Stomach (tissue), 9 donors: ENCODE data around the gene FRMPD4. TPM values are rescaled to one million over a fixed set of nuclear protein-coding genes. Genes with fewer than 3 reads are reported as not detected.

Experiments
- DNase-seq, 2 donors: peaks; one replicate each; pipeline versions ENCODE4 v3.0.0 to v3.0.0-alpha.2; 2013 to 2019
- H3K27ac ChIP-seq, 5 donors: fragments of 200-600 bp in 4 of 5; sonication (generic) in 4 of 5; one replicate each; pipeline ENCODE4 v1.5.1; 2013 to 2019; ENCODE audit warnings: mild to moderate bottlenecking in 1 of 5, moderate library complexity in 1 of 5
- H3K27me3 ChIP-seq, 3 donors: fragments of 200-600 bp; sonication (generic); one replicate each; pipeline ENCODE4 v1.5.1; 2017 to 2019; ENCODE audit warnings: mixed run types in 1 of 3
- H3K36me3 ChIP-seq, 4 donors: fragments of 200-600 bp; sonication (generic); 1 replicate in 3 of 4; 2 replicates in 1 of 4; pipeline ENCODE4 v1.5.1; 2016 to 2019
- H3K4me1 ChIP-seq, 4 donors: fragments of 200-600 bp; sonication (generic); one replicate each; pipeline ENCODE4 v1.5.1; 2016 to 2019
- H3K4me3 ChIP-seq, 4 donors: fragments of 200-600 bp; sonication (generic) in 3 of 4; one replicate each; pipeline ENCODE4 v1.5.1; 2016 to 2019; ENCODE audit warnings: mild to moderate bottlenecking in 1 of 4
- H3K9me3 ChIP-seq, 4 donors: fragments of 200-600 bp; sonication (generic); one replicate each; pipeline ENCODE4 v1.5.1; 2016 to 2019
- EP300 ChIP-seq: sonication (generic); formaldehyde crosslinking; IDR thresholded peaks from one replicate; pipeline ENCODE4 v1.6.1; 2017; ENCODE audit warnings: antibody characterized with exemption
- POLR2A ChIP-seq, 4 donors: fragments of 450-650 bp; IDR thresholded peaks; one replicate each; pipeline ENCODE4 v1.6.1; 2016; ENCODE audit warnings: antibody characterized with exemption in 4 of 4, control low read depth in 2 of 4, mild to moderate bottlenecking in 1 of 4, moderate library complexity in 1 of 4
- POLR2AphosphoS5 ChIP-seq, 3 donors: sonication (generic); formaldehyde crosslinking; IDR thresholded peaks; one replicate each; pipeline ENCODE4 v1.6.1; 2016; ENCODE audit warnings: antibody characterized with exemption in 3 of 3
- WGBS, 5 donors: extraction: QIAGEN DNeasy Blood & Tissue Kit in 3 of 5; methylation state at CpG; one replicate each; pipeline versions ENCODE4 v1.1.5 to v1.1.7; 2013 to 2018; 5-methylcytosine and 5-hydroxymethylcytosine counted together
- intact Hi-C: fragments of 100-400 bp; cut with DNase I; formaldehyde crosslinking; loops from one replicate; pipeline ENCODE4 v1.15.1; 2023; ENCODE audit warnings: low total_unique reads
- polyA plus RNA-seq, 3 donors: library from polyadenylated mRNA; stranded (reverse); fragments of 200-250 nt; gene quantifications; one replicate each; pipeline ENCODE4 v1.2.3, GENCODE V29; 2013
- total RNA-seq, 5 donors: library from RNA; depleted of rRNA; stranded (reverse); fragments of >200 nt; gene quantifications; one replicate each; pipeline versions ENCODE4 v1.1.0 to v1.2.3, GENCODE V29; 2014 to 2016
- TF ChIP-seq, protein P1 (sequence below), 7 experiments: fragments of 450-650 bp in 4 of 7; fragments of 200-600 bp in 3 of 7; sonication (generic) in 3 of 7; IDR thresholded peaks; one replicate each; pipeline ENCODE4 v1.5.1; 2016 to 2019; ENCODE audit warnings: antibody characterized with exemption in 7 of 7, control low read depth in 2 of 7, mild to moderate bottlenecking in 1 of 7
- donor health status: healthy with polysubstance abuse.
- donor health status: Bipolar disorder and iron deficiency.
- donor health status: healthy.

FRMPD4 gene
- total and polyA plus RNA-seq, 8 donors, result 0.03 to 2.6 (median 0.55) TPM; not detected in 5

GRCh38 chrX:12118134-12118533, 20.1 kb upstream of the FRMPD4 start:
- Histone ChIP-seq H3K27ac (no peak overlapping the region), H3K27me3 (no peaks in the 10 kb centered on the region), H3K9me3 (no peaks in the 10 kb centered on the region), H3K4me1 (no peaks in the 10 kb centered on the region), H3K36me3 (no peaks in the 10 kb centered on the region), H3K4me3 (no peak overlapping the region)
- TF ChIP-seq POLR2A (IDR thresholded peaks at IDR 0.05) (no peak), POLR2AphosphoS5 (IDR thresholded peaks at IDR 0.05) (no peak), EP300 (no peak)
- TF ChIP-seq, protein P1, sequence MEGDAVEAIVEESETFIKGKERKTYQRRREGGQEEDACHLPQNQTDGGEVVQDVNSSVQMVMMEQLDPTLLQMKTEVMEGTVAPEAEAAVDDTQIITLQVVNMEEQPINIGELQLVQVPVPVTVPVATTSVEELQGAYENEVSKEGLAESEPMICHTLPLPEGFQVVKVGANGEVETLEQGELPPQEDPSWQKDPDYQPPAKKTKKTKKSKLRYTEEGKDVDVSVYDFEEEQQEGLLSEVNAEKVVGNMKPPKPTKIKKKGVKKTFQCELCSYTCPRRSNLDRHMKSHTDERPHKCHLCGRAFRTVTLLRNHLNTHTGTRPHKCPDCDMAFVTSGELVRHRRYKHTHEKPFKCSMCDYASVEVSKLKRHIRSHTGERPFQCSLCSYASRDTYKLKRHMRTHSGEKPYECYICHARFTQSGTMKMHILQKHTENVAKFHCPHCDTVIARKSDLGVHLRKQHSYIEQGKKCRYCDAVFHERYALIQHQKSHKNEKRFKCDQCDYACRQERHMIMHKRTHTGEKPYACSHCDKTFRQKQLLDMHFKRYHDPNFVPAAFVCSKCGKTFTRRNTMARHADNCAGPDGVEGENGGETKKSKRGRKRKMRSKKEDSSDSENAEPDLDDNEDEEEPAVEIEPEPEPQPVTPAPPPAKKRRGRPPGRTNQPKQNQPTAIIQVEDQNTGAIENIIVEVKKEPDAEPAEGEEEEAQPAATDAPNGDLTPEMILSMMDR (IDR thresholded peaks at IDR 0.05), result no peak
- intact Hi-C loops, result no loop called here
- DNase-seq, result no peak
- WGBS, 5 donors, result 63 to 88% (median 66%) methylated on average over 3 of the region's 3 CpGs

DNA sequence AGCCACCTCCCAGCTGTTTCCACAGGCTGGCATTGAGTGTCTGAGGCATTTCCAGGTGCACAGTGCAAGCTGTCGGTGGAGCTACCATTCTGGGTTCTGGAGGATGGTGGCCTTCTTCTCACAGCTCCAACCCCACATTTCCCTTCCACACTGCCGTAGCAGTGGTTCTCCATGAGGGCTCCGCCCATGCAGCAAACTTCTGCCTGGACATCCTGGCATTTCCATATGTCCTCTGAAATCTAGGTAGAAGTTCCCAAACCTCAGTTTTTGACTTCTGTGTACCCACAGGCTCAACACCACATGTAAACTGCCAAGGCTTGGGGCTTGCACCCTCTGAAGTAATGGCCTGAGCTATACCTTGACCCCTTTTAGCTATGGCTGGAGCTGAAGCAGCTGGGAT, 10.3 kb upstream of the FRMPD4 start:
- Histone ChIP-seq H3K27ac (no peak overlapping the region), H3K9me3 (peaks cover 0 to 24% (median 15%) of the 10 kb centered on the region in 4 donors), H3K4me3 (no peak overlapping the region), H3K36me3 (no peaks in the 10 kb centered on the region), H3K4me1 (no peaks in the 10 kb centered on the region), H3K27me3 (no peaks in the 10 kb centered on the region)
- no peak for TF ChIP-seq POLR2A (IDR thresholded peaks at IDR 0.05)
- TF ChIP-seq, protein P1 (IDR thresholded peaks at IDR 0.05), result no peak
- WGBS, 5 donors, result 93 to 100% (median 97%) methylated on average over 2 to 3 of the region's 3 CpGs
- intact Hi-C loops, result no loop called here
- DNase-seq, result no peak

DNA sequence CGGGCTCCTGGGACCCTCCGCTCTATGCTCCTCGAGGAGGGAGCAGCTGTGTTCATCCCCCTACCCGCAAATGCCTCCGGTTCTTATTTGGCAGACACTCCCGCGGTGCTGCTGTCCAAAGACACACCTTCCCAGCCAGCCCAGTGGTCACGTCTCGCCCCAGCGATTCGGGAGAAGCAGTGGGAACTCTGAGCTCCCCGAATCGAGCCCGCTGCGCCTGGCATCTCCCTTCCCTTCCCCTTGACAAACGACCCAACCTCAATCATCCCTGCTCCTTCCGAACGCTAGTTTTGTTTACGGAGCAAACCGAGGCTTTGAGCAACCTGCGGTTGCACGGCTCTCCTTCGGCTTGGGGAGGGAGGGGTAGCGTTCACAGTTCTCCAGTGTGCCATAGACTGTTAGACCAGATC, 317 bp upstream of the FRMPD4 start:
- peak in 1 of 2 donors; percentile 13 for DNase-seq
- Histone ChIP-seq H3K4me1 (peaks cover 0 to 6% (median 3%) of the 10 kb centered on the region in 4 donors), H3K4me3 (peak overlapping the region; percentile 29 to 40 (median 34)), H3K27me3 (peaks cover 0 to 22% (median 15%) of the 10 kb centered on the region in 3 donors), H3K9me3 (peaks cover 0 to 9% (median 0%) of the 10 kb centered on the region in 4 donors), H3K36me3 (no peaks in the 10 kb centered on the region), H3K27ac (no peak overlapping the region)
- TF ChIP-seq POLR2A (IDR thresholded peaks at IDR 0.05) (no peak), POLR2AphosphoS5 (IDR thresholded peaks at IDR 0.05) (no peak), EP300 (no peak)
- TF ChIP-seq, protein P1 (IDR thresholded peaks at IDR 0.05), result no peak
- intact Hi-C loops, result no loop called here
- WGBS, 5 donors, result 2 to 33% (median 4%) methylated on average over 21 to 24 of the region's 24 CpGs

DNA sequence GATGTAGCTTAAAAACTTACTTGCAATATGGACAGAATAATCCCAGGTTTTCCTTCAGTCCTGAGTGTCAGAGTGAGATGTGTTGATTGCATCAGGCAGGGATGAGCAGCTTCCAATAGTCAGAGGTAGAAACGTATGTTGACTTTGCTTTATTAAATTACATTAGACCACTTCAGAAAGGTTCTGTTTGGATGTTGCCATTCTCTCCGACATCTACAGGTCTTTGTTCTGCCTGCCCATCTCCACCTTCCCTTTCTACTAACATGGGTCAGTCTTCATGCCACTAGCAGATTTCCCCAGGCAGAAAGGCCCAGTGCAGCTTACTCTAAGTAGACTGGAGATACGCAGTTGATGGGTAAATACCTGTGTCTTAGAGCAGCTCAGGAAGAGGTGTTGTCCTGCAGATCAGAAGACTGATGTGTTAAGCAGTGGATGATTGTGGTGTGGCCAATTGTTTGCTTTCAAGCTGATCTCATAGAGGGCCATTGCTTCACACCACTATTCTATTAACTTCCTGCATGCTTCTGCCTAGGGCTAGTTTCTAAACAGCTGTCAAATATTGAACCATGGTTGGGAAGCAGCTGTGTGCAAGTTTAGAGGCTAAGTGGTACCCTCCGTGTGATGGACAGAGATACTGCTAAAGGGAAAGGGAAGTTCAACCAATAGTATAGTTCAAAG, 1.8 kb downstream of the FRMPD4 start:
- WGBS, 5 donors, result 56 to 76% (median 65%) methylated on average over 4 of the region's 4 CpGs
- Histone ChIP-seq H3K9me3 (peaks cover 0 to 9% (median 0%) of the 10 kb centered on the region in 4 donors), H3K4me3 (no peak overlapping the region), H3K4me1 (peaks cover 0 to 6% (median 3%) of the 10 kb centered on the region in 4 donors), H3K27ac (no peak overlapping the region), H3K27me3 (peaks cover 0 to 22% (median 15%) of the 10 kb centered on the region in 3 donors), H3K36me3 (no peaks in the 10 kb centered on the region)
- DNase-seq, result no peak
- no peak for TF ChIP-seq POLR2AphosphoS5 (IDR thresholded peaks at IDR 0.05)
- TF ChIP-seq, protein P1 (IDR thresholded peaks at IDR 0.05), result no peak
- no peak for TF ChIP-seq EP300
- no peak for TF ChIP-seq POLR2A (IDR thresholded peaks at IDR 0.05)
- intact Hi-C loops, result no loop called here
